GM19372 (cell line): ENCODE results near the gene ZCCHC14.
"Not testable (repeated sequence)": the region's sequence is repeated elsewhere in the genome, so short reads cannot be mapped to it uniquely, and the experiment has no call there.

Experiments
- ATAC-seq: cut with Tn5 transposase; IDR thresholded peaks from one replicate; pipeline ENCODE4 v1.9.1; 2021; ENCODE audit warnings: mild to moderate bottlenecking, low read depth, moderate library complexity; ENCODE audit not compliant: unreplicated experiment

The ZCCHC14 gene

DNA sequence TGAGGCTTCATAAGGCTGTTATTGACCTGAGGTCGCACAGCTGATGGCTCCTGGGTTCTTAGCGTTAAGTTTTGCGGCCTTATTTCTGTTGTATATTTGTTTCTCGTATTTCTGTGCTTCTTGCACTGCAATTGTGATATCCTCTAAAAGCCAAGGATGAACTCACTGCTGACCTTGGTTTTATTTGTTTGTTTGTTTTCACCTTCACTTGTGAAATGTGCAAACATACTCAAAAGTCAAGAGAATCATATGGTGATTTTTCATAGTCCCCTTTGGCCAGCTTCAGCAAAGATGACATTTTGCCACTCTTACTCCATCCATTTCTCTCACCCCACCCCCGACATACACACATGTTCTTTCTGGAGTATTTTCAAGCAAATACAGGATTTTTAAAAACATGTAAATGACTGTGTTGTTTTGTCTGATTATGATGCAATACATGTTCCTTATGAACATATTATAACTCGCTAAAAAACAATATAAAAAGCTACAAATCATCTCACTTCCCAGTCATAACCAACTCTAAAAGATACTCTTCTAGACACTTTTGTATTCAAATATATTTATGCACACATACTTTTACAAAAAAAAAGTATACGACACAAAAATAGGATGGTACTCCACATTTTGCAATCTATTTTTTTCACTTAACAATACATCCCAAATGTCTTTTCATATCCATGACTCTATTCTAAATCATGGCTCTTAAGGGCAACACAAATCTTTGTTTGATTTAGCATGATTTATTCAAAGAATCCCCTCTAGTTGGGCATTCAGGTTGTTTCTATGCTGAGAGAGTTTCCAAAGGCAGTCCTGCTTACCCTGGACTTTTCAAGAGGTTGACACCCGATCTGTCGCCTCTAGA lies 5.7 kb upstream of the ZCCHC14 start:
- no peak for ATAC-seq

GRCh38 chr16:87497767-87498290 lies 5.0 kb upstream of the ZCCHC14 start:
- ATAC-seq, result not testable (repeated sequence)

- not testable (repeated sequence) for ATAC-seq
Observed at GRCh38 chr16:87497023-87497766, 4.4 kb upstream of the ZCCHC14 start.

DNA sequence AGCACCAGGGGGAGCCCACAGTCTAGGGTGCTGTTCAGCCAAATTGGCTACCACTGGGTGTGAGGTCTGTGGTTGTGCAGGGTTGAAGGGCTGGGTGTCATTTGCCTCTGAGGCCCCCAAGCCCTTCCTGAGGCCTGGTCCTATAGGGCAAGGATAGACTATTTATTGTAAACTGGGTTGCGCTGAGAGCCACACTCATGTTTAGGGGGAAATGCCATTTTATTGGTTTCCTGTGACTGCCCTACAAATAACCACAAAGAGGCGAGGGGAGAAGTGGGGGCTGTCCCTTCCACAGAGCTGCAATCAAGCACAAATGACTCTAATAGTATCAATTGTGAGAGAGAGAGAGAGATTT lies 3.6 kb upstream of the ZCCHC14 start:
- ATAC-seq, result no peak

DNA sequence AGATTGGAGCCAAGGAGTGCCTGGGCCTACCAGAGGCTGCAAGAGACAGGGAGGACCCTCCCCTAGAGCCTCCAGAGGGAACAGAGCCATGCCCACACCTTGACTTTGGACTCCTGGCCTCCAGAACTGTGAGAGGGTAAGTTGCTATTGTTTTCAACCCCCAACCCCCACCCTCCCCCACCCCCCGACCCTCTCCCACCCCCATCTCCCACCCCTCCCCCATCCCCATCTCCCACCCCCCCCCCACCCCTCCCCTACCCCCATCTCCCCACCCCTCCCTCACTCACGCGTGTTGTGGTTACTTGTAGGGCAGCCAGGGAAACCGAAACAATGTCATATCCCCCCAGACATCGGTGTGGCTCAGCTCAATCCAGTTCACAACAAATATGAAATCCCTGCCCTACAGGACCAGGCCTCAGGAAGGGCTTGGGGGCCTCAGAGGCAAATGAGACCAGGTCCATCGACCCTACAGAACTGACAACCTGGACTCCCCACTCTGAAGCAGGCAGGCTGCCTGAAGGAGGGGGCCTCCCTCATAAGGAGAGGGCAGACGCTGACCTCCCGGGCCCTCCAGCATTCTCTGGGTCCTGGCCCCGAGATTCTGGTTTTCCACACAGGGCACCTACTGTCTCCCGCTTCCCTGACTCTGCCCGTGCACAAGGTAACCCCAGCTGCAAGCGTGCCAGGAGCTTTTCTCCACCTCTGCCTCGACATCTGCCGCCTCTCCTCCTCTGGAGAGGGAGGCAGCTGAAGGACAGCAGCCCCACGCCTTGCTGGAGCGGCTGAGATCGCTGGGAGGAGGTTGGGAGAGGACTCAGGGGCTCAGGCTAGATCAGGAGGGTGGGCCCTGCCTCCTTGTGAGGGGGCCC lies 3.0 kb upstream of the ZCCHC14 start:
- no peak for ATAC-seq

DNA sequence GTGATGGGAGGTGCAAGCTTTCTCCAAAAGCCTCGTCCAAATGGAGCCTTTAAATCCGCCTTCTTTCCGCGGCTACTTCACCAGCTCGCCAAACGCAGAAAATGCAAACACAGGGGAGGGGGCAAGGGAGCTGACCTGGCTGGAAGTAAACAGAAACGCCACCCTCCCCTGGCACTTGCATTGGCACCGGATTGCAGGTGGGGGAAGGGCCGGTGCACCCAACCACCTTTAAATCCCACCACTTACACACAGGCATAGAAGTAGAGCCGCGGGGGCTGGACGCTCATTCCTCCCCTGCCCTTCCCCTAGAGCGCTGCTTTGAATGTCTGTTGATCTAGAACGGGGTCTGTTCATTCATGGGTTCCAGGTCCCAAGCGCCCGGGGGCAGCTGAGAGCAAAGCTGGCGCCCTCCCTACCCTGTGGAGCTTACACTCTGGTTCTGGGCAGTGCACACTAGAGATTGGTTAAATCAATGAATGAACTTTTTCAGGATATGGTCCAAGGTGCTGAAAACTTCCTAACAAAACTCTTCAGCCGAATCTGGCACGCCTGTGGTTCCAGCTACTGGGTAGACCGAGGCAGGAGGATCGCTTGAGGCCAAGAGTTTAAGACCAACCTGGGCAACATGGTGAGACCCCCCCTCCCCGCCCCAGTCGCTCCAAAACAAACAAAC lies 920 bp upstream of the ZCCHC14 start:
- no peak for ATAC-seq

DNA sequence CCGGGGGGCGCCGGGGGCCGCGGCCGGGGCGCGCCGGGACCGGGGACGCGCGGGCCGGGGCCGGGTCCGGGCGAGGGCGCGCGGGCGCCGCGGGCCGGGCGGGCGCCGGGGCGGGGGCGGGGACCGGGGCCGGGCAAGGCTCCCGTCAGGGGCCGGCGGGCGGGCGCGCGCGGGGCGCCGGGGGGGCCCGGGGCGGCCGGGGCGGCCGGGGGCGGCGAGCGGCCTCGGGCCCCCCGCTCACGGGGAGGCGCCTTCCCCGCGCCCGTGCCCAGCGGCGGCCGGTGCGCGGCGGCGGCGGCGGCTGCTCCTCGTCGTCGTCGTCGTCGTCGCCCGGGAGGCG lies 563 bp downstream of the ZCCHC14 start:
- ATAC-seq, result no peak

DNA sequence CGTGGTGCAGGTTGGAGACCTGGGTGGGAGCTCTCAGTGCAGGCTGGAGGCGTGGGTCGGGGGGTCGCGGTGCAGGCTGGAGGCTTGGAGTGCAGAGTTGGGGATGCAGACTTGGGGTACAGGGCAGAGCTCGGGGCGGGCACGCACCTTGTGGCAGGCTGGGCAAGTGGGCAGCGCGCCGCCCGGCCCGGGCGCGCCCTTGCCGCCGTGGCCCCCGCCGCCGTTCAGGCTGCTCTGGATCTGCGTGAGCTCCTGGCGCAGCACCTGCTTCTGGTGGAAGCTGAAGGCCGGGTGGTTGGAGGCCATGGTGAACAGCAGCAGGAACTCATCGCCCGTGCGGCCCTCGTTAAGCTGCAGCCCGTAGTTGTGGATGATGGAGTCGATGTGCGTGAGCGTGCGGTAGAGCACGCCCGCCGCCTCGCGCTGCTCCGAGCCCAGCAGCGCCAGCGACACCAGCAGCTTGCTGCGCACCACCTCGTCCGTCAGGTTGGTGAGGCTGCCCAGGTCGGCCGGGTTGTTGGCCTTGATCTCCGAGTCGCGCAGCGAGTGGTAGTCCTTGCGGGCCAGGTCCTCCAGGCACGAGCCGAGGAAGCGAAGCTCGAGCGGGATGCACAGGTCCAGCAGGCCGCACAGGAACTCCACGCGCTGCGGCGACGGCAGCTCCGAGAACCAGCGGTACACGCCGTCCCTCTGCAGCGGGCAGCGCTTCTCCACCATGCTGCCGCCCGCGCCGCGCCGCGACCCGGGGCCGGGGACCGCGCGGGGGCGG lies 1.1 kb downstream of the ZCCHC14 start:
- ATAC-seq, result no peak

GRCh38 chr16:87490799-87491521 lies 1.9 kb downstream of the ZCCHC14 start:
- ATAC-seq, result not testable (repeated sequence)

DNA sequence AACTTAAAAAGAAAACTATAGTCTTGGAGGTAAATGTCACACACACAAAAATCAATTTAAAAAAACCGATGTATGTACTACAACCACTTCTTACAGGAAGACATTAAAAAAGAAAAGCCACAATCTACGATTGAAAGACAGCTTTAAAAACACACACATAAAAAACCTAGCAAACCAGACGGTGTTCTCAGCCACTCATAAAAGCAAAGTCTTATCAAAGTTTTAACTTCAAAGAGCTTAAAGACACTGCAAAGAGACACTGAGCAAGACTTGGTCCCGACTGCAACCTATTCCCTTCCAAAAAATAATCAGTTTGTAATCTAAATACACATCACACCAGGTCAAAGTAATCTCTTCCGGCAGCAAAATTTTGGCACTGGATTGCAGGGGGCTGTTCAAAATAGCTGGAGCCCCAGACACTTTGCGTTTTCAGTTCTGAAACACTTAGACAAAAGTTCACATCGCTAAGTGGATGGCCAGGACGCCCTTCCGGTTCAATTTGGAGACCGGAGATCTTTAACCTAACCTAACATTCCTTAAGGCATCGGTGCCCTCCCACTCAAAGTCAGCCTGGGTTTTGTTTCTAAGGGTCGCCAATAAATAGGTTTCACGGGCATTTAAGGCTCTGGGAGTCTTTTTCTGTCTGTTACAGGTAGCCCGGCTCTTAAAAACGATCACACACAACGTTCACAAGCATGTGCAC lies 2.6 kb downstream of the ZCCHC14 start:
- no peak for ATAC-seq

DNA sequence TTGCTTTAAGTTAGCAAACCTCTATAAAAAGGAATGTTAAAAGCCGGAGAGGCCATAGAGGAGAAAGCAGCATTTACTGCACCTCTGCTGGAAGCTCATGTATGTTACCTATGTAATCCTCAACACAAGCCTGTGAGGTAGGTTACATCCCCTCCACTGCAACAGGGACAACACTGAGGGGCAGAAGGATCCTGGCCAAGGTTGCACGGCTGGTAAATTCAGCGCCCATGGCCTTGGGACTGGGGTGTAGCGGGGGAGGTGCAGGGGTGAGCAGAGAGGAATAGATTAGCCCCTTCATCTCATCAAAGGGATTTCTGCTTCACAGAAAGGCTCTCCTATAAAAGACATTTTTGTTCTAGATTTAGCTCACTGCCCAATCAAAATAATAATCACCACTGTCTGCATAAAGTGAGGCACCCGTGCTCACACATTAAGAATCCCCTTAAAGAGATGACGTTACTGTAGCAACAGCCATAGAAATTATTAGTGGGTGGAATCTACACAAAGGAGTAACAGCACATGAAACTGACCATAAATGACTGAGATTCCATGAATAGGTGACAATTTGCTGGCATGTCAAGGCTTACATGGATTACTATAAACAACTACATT lies 3.3 kb downstream of the ZCCHC14 start:
- no peak for ATAC-seq

GRCh38 chr16:87488960-87489359 lies 3.9 kb downstream of the ZCCHC14 start:
- ATAC-seq, result not testable (repeated sequence)

GRCh38 chr16:87487361-87487924 lies 5.4 kb downstream of the ZCCHC14 start:
- no peak for ATAC-seq

DNA sequence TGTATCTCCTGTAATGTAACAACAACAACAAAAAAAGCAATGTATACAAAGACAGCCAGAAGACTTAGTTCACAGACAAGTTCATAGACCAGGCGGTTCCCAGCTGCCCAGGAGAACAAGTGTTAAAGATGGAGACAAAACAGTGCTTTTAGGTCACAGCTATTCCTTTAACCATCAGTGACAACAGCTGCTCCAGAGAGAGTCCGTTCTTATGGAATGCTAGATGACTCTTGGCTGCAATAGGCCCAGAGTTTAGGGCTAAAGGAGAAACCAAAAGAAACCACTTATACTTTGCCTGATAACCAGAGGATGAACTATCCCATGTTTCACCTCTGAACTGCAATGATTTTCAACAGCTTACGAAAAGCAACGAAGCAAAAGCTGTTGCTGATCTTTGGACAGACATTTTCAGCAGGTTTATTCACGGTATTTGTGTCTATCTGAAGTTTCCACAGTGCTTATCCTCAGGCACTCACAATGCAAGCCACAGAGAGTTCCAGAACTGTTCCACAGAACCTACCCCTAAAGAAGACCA lies 6.0 kb downstream of the ZCCHC14 start:
- no peak for ATAC-seq

DNA sequence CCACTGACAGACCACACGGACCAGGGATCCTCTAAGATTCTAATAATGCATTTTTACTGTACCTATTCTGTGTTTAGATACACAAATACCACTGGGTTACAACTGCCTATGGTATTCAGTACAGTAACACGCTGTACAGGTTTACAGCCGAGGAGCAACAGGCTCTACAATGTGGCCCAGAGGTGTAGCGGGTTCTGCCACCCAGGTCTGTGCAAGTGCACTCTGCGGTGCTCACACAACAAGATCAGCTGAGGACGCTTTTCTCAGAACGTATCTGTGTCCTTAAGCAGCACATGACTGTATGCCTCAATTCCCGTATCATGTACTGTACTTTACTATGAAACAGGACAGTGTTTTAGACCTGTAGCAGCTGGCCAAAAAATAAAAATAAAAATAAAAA lies 6.5 kb downstream of the ZCCHC14 start:
- ATAC-seq, result no peak

GRCh38 chr16:87485792-87486191 lies 7.0 kb downstream of the ZCCHC14 start:
- not testable (repeated sequence) for ATAC-seq
